SKM-1 treated with dmso at 0.1 percent for 144 hours (cell line): ENCODE measurements around the gene EHBP1L1.
A peak's percentile ranks its signal among the peaks of the same experiment; 100 is the strongest.
"Not testable (repeated sequence)": the region's sequence is repeated elsewhere in the genome, so short reads cannot be mapped to it uniquely, and the experiment has no call there.

Source experiments
- DNase-seq: peaks from one replicate; lab custom pipeline; 2025; ENCODE audit not compliant: unreplicated experiment; lab: John Stamatoyannopoulos, UW

Gene EHBP1L1

GRCh38 chr11:65560555-65561418 lies 15.1 kb upstream of the EHBP1L1 start:
- no peak for DNase-seq

DNA sequence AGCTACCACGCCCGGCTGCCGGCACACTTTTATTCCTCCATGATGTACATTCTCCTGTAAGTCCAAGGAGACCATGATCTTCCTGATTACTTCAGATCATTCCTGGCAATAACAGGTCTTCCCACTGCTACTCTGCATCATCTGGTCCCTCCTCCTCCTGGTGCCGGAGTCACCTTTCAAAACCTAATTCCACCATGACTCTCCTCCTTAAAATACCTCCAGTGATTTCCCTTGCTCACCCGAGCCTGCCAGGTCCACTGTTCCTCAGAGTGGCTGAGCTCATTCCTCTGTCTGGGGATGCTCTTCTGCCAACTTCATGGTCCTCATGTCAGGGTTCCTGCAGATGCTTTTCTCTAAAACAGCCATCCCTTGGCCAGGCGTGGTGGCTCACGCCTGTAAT lies 13.8 kb upstream of the EHBP1L1 start:
- no peak for DNase-seq

DNA sequence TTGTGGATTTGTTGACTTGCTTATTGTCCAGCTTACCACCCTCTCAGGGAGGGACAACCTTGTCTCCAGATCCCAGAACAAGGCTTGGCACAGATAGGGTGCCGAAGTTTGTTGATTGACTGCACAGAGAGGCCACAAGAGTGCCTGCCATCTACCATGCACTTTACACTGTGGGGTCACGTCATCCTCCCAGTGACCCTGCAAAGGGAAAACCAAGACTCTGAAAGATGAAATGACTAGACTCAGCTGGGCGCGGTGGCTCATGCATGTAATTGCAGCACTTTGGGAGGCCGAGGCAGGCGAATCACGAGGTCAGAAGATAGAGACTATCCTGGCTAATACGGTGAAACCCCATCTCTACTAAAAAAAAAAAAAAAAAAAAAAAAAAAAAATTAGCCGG lies 13.1 kb upstream of the EHBP1L1 start:
- DNase-seq = no peak

DNA sequence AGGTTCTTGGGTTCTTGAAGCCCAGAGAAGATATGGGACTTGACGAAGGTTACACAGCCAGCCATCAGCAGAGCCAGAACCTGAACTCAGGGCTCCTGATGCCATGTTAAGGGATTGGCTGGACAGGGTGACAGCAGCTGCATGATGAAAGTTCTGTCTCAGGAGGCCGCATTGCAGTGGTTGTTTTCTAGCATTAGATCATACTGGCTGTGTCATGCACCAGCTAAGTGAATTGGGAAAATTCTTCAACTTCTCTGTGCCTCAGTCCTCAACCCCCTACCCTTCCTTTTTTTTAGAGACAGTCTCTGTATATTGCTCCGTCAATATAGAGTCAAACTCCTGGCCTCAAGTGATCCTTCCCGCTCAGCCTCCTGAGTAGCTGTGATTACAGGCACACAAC lies 12.3 kb upstream of the EHBP1L1 start:
- DNase-seq = no peak

DNA sequence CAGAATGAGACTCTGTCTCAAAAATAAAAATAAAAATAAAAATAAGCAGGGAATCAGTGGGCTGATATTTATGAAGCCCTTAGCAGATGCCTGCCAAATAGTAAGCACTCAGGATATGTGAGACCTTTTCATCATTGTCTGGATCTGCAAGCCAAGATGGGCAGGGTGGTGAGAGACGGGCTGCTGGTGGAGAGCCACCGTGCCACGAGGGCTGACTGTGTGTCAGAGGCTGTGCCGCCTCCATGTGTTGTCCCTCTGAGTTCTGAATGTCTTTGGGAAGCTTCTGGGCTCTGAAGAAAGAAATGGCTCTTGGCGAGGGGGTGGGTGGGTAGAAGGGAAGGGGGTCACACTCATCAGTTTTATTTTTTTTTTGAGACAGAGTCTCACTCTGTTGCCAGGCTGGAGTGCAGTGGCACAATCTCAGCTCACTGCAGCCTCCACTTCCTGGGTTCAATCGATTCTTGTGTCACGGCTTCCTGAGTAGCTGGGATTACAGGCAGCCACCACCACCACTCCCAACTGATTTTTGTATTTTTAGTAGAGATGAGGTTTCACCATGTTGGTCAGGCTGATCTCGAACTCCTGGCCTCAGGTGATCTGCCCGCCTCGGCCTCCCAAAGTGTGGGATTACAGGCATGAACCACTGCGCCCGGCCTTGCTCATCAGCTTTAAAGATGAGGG lies 10.8 kb upstream of the EHBP1L1 start:
- not testable (repeated sequence) for DNase-seq

DNA sequence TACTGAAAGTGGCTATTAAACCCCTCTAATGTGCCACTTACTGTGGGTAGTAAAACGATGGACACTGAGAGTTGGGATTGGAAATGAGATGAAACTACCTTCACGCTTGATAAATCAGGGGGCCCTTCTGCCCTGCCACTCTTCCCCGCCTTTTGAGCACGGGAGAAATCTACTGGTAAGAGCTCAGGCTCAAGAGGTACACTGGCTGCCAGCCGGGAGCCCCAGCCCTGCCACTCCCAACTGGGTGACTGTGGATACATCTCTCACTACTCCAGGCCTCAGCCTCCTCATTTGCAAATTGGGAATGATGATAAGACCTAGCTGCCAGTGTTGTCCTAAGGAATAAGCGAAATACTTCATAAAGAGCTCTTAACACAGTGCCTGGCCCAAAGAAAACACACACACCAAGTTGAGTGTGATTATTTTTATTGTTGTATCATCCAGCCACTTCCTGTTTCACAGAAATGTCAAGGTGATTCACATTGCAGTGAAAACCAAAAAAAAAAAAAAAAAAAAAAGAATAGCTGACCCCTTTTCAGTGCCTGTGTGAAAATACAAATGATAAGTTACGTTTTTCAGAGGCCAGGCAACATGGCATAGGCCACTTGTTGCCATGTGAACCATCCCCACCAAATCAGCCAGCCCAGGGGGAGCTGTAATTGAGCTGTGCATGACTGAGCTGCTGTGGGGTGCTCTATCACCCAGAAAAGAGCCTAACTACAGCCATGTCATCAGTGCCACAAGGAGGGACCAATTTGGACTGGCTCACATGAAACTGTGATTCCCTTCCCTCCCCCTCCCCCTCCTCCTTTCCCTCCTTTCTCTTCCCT lies 10.0 kb upstream of the EHBP1L1 start:
- no peak for DNase-seq

- DNase-seq = peak; percentile 56
Observed at GRCh38 chr11:65569164-65569972, 6.5 kb upstream of the EHBP1L1 start.

GRCh38 chr11:65569973-65570918 lies 5.6 kb upstream of the EHBP1L1 start, which contains the start of gene ZNRD2:
Gene ZNRD2 (plus strand): TSS chr11:65570477. CDS start chr11:65570492, 15 bp downstream.
- DNase-seq = peak; percentile 98

DNA sequence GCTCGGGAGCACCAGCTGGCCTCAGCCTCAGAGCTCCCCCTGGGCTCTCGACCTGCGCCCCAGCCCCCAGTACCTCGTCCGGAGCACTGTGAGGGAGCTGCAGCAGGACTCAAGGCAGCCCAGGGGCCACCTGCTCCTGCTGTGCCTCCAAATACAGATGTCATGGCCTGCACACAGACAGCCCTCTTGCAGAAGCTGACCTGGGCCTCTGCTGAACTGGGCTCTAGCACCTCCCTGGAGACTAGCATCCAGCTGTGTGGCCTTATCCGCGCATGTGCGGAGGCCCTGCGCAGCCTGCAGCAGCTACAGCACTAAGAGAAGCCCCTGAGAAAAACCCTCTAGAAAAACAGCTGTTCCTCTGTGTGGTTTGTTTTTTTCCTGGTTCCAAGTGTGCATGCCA lies 4.4 kb upstream of the EHBP1L1 start:
- DNase-seq = no peak

DNA sequence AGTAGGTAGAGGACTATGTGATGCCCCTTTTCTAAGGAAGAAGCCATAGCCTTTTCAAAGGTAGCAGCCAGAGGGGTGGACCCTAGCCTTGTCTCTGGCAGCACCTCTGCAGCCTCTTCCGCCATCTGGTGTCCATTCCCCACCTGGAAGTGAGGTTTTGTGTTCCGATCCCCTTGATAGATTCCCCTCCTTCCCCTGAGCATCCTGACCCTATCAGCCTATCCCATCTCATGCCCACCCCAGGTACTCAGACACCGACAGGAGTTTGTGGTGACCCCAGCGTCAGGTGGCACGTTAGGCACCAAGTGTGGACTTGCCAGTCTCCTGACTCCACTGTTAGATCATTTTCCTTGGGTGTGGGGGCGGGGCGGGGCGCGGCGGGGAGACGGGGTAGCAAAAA lies 3.9 kb upstream of the EHBP1L1 start:
- DNase-seq = no peak

DNA sequence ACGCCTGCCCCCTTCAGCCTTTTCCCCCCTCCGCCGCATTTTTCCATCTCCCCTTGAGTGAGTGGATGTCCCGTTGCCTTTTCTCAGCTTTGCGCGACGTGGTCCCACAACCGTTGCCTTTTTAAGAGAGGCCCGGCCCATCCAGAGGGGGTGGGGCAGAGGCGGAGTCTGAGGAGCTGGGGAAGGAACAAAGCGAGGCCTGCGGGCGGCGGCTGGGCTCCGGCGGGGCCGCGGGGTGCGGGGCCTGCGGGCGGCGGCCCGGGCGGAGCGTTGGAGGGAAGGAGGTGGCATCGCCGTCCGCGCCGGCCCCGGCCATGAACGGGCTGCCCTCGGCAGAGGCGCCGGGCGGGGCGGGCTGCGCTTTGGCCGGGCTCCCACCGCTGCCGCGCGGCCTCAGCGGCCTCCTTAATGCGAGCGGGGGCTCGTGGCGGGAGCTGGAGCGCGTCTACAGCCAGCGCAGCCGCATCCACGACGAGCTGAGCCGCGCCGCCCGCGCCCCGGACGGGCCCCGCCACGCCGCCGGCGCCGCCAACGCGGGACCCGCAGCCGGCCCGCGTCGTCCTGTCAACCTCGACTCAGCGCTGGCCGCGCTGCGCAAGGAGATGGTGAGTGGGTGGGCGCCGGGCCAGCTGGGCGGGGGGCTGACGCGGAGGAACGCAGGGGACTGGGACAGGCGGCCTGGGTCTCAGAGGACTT lies 3.3 kb upstream of the EHBP1L1 start, which contains the start of gene FAM89B:
Gene FAM89B, plus strand, starts transcription at position 183 of the 696 bp plus-strand sequence. Its CDS starts 132 bp downstream, at position 315.
- DNase-seq = peak; percentile 86

GRCh38 chr11:65573391-65574079 lies 2.3 kb upstream of the EHBP1L1 start:
- no peak for DNase-seq

DNA sequence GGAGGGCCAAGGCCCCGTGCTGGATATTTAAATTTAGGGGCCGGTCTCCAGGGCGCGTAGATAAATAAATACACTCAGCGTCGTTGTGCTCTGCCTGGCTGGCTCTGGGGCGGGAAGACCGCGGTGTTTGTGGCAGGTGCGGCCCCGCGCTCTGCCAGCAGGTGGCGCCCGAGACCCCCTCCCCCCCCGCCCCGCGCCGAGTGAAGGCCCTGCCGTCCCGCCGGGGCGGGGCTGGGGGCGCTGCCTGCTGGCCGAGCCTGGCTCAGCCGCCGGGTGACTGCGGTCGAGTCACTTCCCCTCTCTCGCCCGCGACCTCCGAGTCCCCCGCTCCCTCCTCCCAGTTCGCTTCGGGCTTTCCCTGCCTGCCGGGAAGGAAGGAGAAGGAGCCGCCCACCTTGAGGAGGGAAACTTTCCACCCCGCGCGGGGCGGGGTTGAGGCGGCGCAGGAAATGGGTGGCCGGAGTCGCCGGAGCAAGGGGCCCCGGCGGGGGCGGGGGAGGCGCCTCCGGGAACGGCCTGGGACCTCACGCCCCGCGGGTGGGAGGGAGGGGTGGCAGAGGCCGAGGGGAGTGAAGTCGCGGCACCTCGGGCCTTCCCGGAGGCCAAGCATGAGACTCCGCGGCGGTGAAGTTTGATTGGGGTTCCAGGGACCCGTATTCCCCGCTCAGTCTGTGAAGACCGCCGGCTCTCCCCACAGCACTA lies 1.6 kb upstream of the EHBP1L1 start:
- DNase-seq = peak; percentile 93

GRCh38 chr11:65574811-65575567 lies 864 bp upstream of the EHBP1L1 start:
- no peak for DNase-seq

GRCh38 chr11:65576232-65576866 lies 496 bp downstream of the EHBP1L1 start:
- DNase-seq = no peak
